Measurements from ENCODE around the gene RP9. TPM values are rescaled to one million over a fixed set of nuclear protein-coding genes. Genes with fewer than 3 reads are reported as not detected.

The RP9 gene
- total RNA-seq, 1 donor from 2014 or later = 20.0 TPM

Other genes with a start within 250 kb of the RP9 start
- 27.0 TPM for gene KBTBD2, start 217.6 kb downstream of the RP9 start, total RNA-seq
- 124 TPM for gene FKBP9, start 152.0 kb downstream of the RP9 start, total RNA-seq
- 25.5 TPM for gene NT5C3A, start 46.6 kb downstream of the RP9 start, total RNA-seq
- gene BBS9, start 20.2 kb upstream of the RP9 start, total RNA-seq = 10.2 TPM

Data from Right ventricle myocardium inferior (tissue), 1 donor.